Caco-2 (cell line): Measurements from ENCODE around the gene GRAMD2B. TPM values are rescaled to one million over a fixed set of nuclear protein-coding genes. Genes with fewer than 3 reads are reported as not detected.

Source experiments
- BruUV-seq: library from RNA; stranded (reverse); fragments of 400-500 nt; replicated peaks from 2 replicates; lab custom pipeline; 2021; lab: Mats Ljungman, UMichigan
- CTCF ChIA-PET: fragments of 300-600 bp; sonication (Branson Sonifier 250); formaldehyde crosslinking; loops from one replicate; lab custom pipeline; 2022; ENCODE audit warnings: antibody characterized with exemption; lab: Charles Lee
- POLR2A ChIA-PET: fragments of 300-600 bp; sonication (Branson Sonifier 250); formaldehyde crosslinking; loops from one replicate; lab custom pipeline; 2022; ENCODE audit warnings: antibody characterized with exemption; lab: Charles Lee
- DNase-seq, 2 experiments: peaks; one replicate each; pipeline versions ENCODE4 v3.0.0 to v3.0.0-alpha.2; 2020 to 2022
- H3K27me3 ChIP-seq: replicated peaks from 2 replicates; pipeline ENCODE4 v1.6.0; 2011; ENCODE audit warnings: low read length; ENCODE audit not compliant: control insufficient read depth, insufficient read depth
- H3K36me3 ChIP-seq: 2 replicates; pipeline ENCODE4 v1.5.1; 2011; ENCODE audit warnings: low read length; ENCODE audit not compliant: control insufficient read depth, insufficient read depth
- H3K4me1 ChIP-seq: fragments of 250-450 bp; sonication (Bioruptor Pico); 2 replicates; pipeline ENCODE4 v1.5.1; 2020; ENCODE audit warnings: mild to moderate bottlenecking
- H3K4me3 ChIP-seq: 2 replicates; pipeline ENCODE4 v1.5.1; 2011; ENCODE audit warnings: low read depth, mild to moderate bottlenecking, control low read depth, low read length
- H3K9me3 ChIP-seq: fragments of 250-450 bp; sonication (Bioruptor Pico); 2 replicates; pipeline ENCODE4 v1.5.1; 2020; ENCODE audit warnings: mild to moderate bottlenecking, moderate library complexity
- H3K27ac Mint-ChIP-seq: one replicate; pipeline ENCODE4 v1.8.0; 2022; ENCODE audit warnings: mixed read lengths; ENCODE audit not compliant: unreplicated experiment
- H3K27me3 Mint-ChIP-seq: one replicate; pipeline ENCODE4 v1.8.0; 2022; ENCODE audit warnings: mixed read lengths; ENCODE audit not compliant: insufficient read depth, unreplicated experiment
- H3K36me3 Mint-ChIP-seq: one replicate; pipeline ENCODE4 v1.8.0; 2022; ENCODE audit warnings: mild to moderate bottlenecking, mixed read lengths; ENCODE audit not compliant: insufficient read depth, unreplicated experiment
- H3K4me1 Mint-ChIP-seq: one replicate; pipeline ENCODE4 v1.8.0; 2022; ENCODE audit warnings: low read depth, mixed read lengths; ENCODE audit not compliant: unreplicated experiment
- H3K4me3 Mint-ChIP-seq: one replicate; pipeline ENCODE4 v1.8.0; 2022; ENCODE audit warnings: mild to moderate bottlenecking, moderate library complexity, mixed read lengths; ENCODE audit not compliant: unreplicated experiment
- H3K9me3 Mint-ChIP-seq: one replicate; pipeline ENCODE4 v1.8.0; 2022; ENCODE audit warnings: mixed read lengths; ENCODE audit not compliant: unreplicated experiment
- intact Hi-C: fragments of 100-400 bp; cut with micrococcal nuclease; formaldehyde crosslinking; loops from one replicate; pipeline ENCODE4 v1.10.0; 2022; ENCODE audit not compliant: unreplicated experiment
- total RNA-seq: library from RNA; stranded (reverse); gene quantifications from 2 replicates; pipeline ENCODE4 v1.2.3, GENCODE V29; 2022
- TF ChIP-seq, protein P1 (sequence below), 2 experiments: fragments of 200-600 bp in 1 of 2; IDR thresholded peaks; 1 replicate in 1 of 2; 2 replicates in 1 of 2; pipeline versions ENCODE4 v1.5.1 to v1.8.0; 2011 to 2022; ENCODE audit warnings: antibody characterized with exemption in 1 of 2, control low read depth in 1 of 2, inconsistent platforms in 1 of 2, low read depth in 1 of 2, low read length in 1 of 2, mild to moderate bottlenecking in 1 of 2, moderate library complexity in 1 of 2; ENCODE audit not compliant: insufficient read depth in 1 of 2, severe bottlenecking in 1 of 2, unreplicated experiment in 1 of 2

GRAMD2B gene
- total RNA-seq, 1 experiment from 2014 or later: 3.0 TPM

DNA sequence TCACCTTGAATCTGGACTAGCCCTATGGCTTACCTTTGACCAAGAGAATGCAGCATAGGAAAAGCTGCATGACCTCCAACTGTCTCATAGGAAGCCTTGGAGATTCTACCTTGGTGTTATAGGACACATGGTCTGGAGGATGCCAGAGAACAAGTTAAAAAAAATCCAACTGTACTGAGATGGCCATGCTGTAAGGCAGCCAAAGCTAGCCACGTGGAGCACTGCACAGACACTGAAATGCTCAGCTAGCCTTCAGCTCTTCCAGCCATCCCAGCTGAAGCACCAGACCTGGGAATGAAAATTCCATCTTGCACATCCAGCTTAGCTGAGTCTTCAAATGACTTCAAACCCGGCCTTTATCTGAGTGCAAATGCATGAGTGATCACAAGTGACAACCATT, 6.0 kb upstream of the GRAMD2B start:
- Mint-ChIP-seq H3K27ac (no peak overlapping the region), H3K27me3 (no peaks in the 10 kb centered on the region), H3K4me1 (no peaks in the 10 kb centered on the region), H3K36me3 (no peaks in the 10 kb centered on the region), H3K9me3 (no peaks in the 10 kb centered on the region), H3K4me3 (no peak overlapping the region)
- TF ChIP-seq, protein P1, sequence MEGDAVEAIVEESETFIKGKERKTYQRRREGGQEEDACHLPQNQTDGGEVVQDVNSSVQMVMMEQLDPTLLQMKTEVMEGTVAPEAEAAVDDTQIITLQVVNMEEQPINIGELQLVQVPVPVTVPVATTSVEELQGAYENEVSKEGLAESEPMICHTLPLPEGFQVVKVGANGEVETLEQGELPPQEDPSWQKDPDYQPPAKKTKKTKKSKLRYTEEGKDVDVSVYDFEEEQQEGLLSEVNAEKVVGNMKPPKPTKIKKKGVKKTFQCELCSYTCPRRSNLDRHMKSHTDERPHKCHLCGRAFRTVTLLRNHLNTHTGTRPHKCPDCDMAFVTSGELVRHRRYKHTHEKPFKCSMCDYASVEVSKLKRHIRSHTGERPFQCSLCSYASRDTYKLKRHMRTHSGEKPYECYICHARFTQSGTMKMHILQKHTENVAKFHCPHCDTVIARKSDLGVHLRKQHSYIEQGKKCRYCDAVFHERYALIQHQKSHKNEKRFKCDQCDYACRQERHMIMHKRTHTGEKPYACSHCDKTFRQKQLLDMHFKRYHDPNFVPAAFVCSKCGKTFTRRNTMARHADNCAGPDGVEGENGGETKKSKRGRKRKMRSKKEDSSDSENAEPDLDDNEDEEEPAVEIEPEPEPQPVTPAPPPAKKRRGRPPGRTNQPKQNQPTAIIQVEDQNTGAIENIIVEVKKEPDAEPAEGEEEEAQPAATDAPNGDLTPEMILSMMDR (IDR thresholded peaks at IDR 0.05; ENCODE audit: insufficient read depth in 1 of 2, low read depth in 1 of 2, low read length in 1 of 2, severe bottlenecking in 1 of 2, unreplicated experiment in 1 of 2): no peak
- Histone ChIP-seq H3K4me3 (no peak overlapping the region), H3K9me3 (no peaks in the 10 kb centered on the region), H3K36me3 (no peaks in the 10 kb centered on the region), H3K27me3 (no peaks in the 10 kb centered on the region), H3K4me1 (0 out of 2 replicates have a peak, but pooled peaks cover 6% of the 10 kb centered on the region)
- intact Hi-C loops: no loop called here
- no TSS peak for BruUV-seq
- ChIA-PET CTCF (no interaction called here), POLR2A (no interaction called here)
- DNase-seq: no peak

DNA sequence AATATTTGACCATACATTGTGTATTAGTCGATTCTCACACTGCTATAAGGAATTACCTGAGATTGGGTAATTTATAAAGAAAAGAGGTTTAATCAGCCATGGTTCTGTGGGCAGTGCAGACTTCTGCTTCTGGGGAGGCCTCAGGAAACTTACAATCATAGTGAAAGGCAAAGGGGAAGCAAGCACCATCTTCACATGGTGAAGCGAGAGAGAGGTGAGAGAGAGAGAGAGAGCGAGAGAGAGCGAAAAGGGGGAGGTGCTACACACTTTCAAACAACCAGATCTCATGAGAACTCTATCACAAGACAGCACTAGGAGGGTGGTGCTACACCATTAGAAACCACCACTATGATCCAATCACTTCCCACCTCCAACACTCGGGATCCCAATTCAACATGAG, 4.1 kb upstream of the GRAMD2B start:
- H3K4me3 ChIP-seq: no peak overlapping the region
- H3K27me3 Mint-ChIP-seq: no peaks in the 10 kb centered on the region

DNA sequence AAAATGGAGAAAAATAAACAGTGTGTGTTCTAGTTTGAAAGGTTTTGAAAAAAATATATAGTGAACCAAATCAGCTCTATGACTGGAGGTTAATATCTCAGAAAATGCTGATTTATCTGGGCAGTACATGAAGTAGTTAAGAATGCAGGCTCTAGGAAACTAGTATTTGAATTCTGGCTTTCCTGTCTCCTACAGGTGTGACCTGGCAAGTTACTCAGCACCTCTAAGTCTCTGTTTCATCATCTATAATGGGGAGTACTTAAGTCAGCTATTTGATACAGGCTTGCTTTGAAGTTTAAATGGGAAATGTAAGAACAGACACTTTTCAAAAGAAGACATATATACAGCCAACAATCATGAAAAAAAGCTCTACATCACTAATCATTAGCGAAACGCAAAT, 5.2 kb downstream of the GRAMD2B start:
- BruUV-seq: no TSS peak
- no peak for DNase-seq
- H3K27ac Mint-ChIP-seq: no peak overlapping the region
- H3K4me3 ChIP-seq: no peak overlapping the region
- ChIA-PET POLR2A (no interaction called here), CTCF (no interaction called here)
- H3K9me3 ChIP-seq: no peaks in the 10 kb centered on the region
- intact Hi-C loops: no loop called here
- TF ChIP-seq, protein P1 (IDR thresholded peaks at IDR 0.05; ENCODE audit: insufficient read depth in 1 of 2, low read depth in 1 of 2, low read length in 1 of 2, severe bottlenecking in 1 of 2, unreplicated experiment in 1 of 2): no peak
- no peaks in the 10 kb centered on the region for H3K27me3 Mint-ChIP-seq
- no peak overlapping the region for H3K4me3 Mint-ChIP-seq
- no peaks in the 10 kb centered on the region for H3K36me3 ChIP-seq
- no peaks in the 10 kb centered on the region for H3K9me3 Mint-ChIP-seq
- no peaks in the 10 kb centered on the region for H3K4me1 Mint-ChIP-seq
- H3K36me3 Mint-ChIP-seq: no peaks in the 10 kb centered on the region
- H3K27me3 ChIP-seq: no peaks in the 10 kb centered on the region
- no peaks in the 10 kb centered on the region for H3K4me1 ChIP-seq

More for the DNA sequence above, 4.1 kb upstream of the GRAMD2B start:
- no TSS peak for BruUV-seq
- H3K36me3 ChIP-seq: no peaks in the 10 kb centered on the region
- no peaks in the 10 kb centered on the region for H3K9me3 ChIP-seq
- ChIA-PET POLR2A (no interaction called here), CTCF (no interaction called here)
- Mint-ChIP-seq H3K9me3 (no peaks in the 10 kb centered on the region), H3K27ac (no peak overlapping the region), H3K36me3 (no peaks in the 10 kb centered on the region), H3K4me3 (no peak overlapping the region), H3K4me1 (no peaks in the 10 kb centered on the region)
- intact Hi-C loops: no loop called here
- DNase-seq: no peak
- no peaks in the 10 kb centered on the region for H3K27me3 ChIP-seq
- H3K4me1 ChIP-seq: 0 out of 2 replicates have a peak, but pooled peaks cover 2% of the 10 kb centered on the region
- TF ChIP-seq, protein P1 (IDR thresholded peaks at IDR 0.05; ENCODE audit: insufficient read depth in 1 of 2, low read depth in 1 of 2, low read length in 1 of 2, severe bottlenecking in 1 of 2, unreplicated experiment in 1 of 2): no peak
